Activated CD8-positive, alpha-beta memory T cell treated with anti-CD3 and anti-CD28 coated beads, Interleukin-2, amount 50 U/mL, for 24 hours (primary cell): ENCODE measurements around the gene FASTKD1.
"Not testable (repeated sequence)": the region's sequence is repeated elsewhere in the genome, so short reads cannot be mapped to it uniquely, and the experiment has no call there.

Experiments
- DNase-seq: peaks from one replicate; pipeline ENCODE4 v3.0.0-alpha.2; 2020; ENCODE audit errors: extremely low read depth

FASTKD1 gene, protein sequence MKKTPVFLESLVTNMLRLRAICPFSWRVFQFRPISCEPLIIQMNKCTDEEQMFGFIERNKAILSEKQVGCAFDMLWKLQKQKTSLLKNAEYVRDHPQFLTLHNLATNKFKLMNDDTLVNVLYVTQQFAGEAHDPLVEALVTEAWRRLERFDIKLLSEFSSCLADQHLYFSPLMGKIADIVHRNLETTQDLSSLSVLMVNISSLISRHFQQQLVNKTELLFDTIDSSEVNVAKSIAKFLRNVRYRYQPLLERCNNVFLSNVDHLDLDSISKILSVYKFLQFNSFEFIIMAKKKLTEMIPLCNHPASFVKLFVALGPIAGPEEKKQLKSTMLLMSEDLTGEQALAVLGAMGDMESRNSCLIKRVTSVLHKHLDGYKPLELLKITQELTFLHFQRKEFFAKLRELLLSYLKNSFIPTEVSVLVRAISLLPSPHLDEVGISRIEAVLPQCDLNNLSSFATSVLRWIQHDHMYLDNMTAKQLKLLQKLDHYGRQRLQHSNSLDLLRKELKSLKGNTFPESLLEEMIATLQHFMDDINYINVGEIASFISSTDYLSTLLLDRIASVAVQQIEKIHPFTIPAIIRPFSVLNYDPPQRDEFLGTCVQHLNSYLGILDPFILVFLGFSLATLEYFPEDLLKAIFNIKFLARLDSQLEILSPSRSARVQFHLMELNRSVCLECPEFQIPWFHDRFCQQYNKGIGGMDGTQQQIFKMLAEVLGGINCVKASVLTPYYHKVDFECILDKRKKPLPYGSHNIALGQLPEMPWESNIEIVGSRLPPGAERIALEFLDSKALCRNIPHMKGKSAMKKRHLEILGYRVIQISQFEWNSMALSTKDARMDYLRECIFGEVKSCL

DNA sequence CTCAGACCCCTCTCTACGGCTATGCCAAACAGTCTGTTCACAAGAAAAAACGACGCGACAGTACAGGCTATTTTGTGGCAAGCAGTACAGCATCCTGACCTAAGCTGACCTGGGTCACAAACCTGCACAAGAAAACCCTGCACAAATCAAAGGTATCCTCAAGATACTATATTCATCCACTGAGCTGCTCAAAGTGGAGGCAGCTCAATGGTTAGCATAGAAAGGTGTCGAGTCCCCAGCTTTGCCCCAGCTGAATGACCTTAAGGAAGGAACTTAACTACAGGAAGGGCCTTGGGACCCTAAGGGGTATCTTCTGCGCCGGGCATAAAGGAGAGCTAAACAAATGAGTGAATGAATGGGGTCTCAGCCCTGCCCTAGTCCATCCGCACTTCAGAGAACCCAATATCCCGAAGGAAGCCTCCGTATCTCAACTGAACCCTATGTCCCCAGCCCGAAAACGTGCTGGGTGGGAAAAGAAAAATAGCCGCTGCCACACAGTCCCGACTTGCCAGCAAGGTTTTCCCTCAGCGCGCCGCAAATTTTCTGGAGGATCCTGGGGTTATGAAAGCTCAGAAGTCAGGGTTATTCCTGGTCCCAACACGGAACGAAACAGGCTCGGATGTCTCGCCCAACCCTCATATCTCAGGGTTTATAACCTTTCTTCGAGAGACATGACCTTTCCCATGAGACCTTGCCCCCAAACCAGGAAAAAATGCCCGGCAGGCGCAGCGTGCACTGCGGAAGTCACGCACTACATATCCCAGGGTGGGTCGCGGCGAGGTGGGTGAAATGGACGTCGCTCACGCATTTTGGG, at the start of gene FASTKD1:
FASTKD1 (minus strand) TSS at position 706 of the 814 bp plus-strand sequence. CDS start 1,836 bp downstream, outside the sequence.
- DNase-seq = peak; percentile 74

DNA sequence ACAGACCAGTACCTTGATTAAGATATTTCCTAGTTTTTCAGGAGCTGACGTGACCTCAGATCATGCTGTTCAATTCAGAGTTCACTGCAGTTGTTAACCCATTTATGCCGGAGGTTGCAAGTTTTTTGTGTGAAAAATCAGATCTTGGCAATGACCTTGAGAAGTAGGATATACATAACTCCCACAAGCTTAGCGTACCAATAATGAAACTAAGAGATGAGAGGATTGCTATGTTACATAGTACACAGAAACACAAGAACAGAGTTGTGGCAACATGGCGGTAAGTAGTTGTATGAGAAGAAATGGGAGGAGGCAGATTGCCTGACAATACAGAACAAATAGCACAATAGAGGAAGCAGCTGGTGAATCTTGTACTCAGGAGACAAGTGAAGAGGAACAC, 49.6 kb upstream of the FASTKD1 start:
- no peak for DNase-seq

DNA sequence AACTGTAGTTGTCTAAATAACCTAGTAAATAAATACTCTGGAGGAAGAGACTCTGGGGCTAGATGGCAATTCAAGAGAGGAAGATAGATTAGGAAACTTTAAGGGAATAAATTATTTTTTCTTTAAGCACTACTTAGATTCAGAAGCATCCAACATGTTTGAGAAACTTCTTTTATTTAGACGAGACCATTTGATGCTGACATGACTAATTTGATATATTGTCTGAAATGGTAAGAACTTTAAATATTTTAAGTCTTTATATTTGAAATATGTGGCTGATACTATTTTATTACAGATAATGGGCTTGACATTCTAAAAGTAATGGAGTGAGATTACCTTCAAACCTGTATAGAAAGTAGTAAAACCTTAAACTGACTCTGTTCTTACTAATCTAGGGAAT, 46.8 kb upstream of the FASTKD1 start:
- DNase-seq = no peak

DNA sequence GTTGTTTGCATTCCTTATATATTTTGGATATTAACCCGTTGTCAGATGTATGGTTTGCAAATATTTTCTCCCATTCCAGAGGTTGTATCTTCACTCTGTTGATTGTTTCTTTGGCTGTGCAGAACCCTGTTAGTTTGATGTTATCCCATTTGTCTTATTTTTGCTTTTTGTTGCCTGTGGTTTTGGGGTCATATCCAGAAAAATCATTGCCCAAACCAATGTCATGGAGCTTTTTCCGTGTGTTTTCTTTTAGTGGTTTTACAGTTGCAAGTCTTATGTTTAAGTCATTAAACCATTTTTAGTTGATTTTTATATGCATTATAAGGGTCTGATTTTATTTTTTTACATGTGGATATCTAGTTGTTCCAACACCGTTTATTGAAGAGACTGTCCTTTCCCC, 46.3 kb upstream of the FASTKD1 start:
- no peak for DNase-seq

DNA sequence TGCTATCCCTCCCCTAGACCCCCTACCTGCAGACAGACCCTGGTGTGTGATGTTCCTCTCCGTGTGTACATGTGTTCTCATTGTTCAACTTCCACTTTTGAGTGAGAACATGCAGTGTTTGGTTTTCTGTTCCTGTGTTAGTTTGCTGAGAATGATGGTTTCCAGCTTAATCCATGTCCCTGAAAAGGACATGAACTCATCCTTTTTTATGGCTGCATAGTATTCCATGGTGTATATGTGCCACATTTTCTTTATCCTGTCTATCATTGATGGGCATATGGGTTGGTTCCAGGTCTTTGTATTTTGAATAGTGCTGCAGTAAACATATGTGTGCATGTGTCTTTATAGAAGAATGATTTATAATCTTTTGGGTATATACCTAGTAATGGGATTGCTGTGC, 42.3 kb upstream of the FASTKD1 start:
- DNase-seq = not testable (repeated sequence)

DNA sequence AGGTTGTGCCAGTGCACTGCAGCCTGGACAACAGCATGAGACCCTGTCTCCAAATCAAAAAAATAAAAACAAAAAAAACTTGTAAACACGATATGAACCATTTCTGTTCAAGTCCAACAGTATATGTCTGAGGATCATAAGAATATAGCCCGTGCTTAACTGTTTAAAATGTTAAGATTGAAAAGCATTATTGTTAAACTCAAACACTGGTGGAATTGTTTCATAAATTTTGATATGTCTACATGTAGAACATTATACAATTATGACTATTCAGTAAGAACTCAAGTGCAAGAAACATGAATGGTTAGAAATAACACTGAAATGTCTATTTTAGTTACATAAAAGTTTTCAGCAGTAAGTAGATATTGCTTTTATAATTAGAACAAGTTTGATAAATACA, 40.2 kb upstream of the FASTKD1 start:
- DNase-seq = no peak

DNA sequence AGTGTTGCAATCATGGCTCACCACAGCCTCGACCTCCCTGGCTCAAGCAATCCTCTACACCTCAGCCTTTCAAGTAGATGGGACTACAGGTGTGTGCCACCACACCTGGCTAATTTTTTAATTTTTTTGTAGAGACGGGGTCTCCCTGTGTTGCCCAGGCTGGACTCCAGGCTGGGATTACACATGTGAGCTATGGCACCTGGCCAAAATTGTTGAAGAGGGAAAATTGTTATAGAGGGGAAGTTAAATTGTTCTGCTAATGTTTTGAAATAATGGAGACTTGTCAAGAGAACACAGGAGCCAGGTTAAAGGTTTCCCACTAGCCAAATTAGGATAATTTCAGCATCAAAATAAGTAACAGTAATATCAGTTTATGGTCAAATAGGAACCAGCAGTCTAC, 35.6 kb upstream of the FASTKD1 start:
- no peak for DNase-seq

DNA sequence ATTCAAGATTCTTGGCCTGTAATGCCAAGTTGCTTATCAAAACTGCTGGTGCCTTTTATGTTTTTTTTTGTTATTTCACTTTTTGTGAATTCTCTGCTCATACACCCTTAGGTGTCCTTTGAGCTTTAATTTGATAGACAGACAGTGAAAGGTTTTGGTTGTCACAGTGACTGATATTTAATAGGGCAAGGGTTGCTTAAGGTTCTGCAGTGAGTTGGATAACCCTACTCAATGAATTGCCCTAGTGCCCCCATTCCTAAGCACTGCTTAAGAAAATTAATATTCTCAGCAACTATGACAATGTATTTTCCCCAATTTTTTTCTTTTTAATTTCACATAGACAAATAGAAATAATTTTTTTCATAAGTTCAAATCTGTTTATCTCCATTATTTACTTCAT, 25.9 kb upstream of the FASTKD1 start:
- no peak for DNase-seq

DNA sequence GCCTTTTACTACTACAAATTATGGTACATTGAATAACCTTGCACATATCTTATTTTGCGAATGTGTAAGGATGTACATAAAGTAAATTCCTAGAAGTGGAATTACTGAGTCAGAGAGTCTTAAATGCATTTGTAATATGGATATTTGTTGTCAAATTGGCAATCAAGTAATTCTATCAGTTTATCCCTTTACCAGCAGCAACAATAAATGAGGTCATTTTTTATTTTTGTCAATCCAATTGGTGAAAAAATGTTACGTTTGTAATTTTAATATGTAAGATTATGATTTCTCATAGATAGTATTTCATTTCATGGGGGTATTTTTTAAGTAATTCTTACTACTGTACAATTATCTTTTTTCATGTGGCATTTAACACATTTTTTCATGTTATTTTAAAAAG, 25.3 kb upstream of the FASTKD1 start:
- DNase-seq = no peak

DNA sequence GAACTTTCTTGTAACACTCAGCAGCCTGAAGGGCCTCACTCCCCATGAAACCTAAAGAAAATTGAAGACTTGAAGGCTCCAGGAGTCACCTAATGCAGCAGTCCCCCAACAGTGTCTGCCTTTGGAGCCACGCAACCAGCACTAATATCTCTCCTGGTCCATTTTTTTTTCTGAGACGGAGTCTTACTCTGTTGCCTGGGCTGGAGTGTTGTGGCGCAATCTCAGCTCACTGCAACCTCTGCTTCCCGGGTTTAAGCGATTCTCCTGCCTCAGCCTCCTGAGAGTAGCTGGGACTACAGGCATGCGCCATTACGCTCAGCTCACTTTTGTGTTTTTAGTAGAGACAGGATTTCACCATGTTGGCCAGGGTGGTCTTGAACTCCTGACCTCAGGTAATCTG, 22.9 kb upstream of the FASTKD1 start:
- DNase-seq = not testable (repeated sequence)

DNA sequence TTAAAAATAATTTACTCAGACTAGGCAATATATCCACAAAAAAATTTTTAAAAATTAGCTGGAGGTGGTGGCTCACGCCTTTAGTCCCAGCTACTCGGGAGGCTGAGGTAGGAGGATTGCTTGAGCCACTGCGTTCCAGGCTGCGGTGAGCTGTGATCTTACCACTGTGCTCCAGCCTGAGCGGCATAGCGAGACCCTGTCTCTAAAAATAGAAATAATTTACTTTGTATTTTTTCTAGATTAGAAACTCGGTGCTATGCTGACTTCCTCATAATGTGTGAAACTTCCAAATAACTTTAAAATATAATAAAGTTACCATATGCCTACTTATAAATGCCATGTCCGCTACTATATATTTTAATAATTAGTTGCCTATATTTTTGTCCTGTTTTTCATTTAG, 17.1 kb upstream of the FASTKD1 start:
- no peak for DNase-seq

DNA sequence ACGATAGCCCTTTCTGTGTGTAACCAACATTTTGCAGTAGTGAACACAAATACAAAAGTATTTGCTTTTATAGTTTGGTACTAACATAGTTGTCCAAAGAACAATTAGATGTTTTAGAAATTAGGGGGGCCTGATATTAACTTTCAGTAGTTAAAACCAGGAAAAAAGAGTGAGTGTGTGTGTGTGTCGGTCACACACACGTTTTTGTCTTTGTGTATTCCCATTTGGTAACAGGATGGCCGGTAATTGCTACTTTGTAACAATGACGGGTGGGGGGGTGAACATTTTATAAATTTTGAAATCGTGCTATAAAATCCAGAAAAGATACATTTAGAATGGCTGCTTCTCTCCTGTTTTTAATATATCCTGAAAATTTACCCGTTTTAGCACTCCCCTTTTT, 12.0 kb upstream of the FASTKD1 start:
- DNase-seq = no peak

DNA sequence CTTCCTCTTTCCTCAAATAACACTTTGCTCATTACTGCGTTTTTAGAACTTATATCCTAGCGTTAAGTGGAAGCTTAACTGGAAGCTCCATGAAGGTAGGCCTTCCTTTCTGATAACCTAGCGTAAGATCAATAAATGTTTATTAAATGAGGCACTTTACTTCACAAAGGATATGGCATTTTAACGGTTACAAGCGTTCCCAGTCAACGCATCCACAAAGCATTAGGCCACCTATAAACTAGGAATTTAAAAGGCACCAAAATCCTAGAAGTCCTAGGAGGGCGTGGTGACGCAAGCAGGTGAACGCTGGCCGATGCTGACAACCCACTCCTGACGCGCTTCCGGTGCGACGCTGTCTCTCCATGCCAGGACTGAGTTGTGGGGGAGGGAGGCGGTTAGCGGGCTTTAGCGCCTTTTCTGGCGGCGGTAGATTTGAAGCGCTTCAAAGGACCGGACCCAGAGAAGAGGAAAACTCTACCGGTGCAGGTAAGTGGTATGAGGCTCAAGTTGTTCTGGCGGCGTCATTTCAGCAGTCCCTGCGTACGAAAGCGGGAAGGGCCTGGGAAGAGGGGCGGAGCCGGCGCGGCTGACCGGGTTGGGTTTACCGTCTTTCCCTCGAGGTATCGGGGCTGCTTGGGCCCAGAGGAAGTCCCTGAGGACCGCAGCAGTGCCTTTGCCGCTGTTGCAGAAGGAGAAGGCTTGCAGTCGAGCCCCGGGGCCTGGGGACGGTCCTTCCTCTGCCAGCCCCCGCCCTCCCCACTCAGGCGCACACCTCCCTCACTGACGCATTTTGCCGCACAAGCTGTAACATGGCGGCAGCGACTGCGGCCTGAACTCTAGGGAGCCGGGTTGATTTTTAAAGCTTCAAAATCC, 10.6 kb upstream of the FASTKD1 start, which contains the start of gene PPIG:
PPIG (plus strand) TSS at position 347 of the 873 bp plus-strand sequence. CDS start 19,691 bp downstream, outside the sequence.
- DNase-seq = peak; percentile 65

DNA sequence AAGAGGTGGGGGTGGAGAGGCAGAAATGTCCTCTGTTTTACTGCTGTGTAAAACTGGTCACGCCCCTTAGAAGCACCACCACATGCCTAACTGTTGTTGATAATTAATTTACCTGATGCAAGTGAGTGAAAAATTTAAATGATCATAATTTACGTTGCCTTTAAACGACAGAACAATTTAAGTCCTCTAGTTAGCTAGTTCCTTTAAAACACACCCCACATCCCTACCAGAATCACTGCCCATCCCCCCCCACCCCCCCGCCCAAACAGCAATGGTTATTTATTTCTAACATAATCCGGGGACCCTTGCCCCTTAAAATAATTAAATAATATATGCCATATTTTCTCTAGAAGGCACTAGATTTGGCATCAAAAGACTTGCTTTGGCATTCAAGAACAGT, 9.9 kb upstream of the FASTKD1 start:
- DNase-seq = no peak

DNA sequence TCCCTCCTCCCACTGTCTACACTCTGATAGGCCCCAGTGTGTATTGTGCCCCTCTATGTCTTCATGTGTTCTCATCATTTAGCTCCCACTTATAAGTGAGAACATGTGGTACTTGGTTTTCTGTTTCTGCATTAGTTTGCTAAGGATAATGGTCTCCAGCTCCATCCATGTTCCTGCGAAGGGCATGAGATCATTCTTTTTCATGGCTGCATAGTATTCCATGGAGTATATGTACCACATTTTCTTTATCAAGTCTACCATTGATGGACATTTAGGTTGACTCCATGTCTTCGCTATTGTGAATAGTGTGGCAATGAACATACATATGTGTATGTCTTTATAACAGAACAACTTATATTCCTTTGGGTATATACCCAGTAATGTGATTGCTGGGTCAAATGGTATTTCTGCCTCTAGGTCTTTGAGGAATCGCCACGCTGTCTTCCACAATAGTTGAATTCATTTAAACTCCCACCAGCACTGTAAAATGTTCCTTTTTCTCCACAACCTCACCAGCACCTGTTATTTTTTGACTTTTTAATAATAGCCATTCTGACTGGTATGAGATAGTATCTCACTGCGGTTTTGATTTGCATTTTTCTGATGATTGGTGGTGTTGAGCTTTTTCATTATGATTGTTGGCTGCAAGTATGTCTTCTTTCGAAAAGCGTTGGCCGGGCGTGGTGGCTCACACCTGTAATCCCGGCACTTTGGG, 9.0 kb upstream of the FASTKD1 start:
- DNase-seq = not testable (repeated sequence)

DNA sequence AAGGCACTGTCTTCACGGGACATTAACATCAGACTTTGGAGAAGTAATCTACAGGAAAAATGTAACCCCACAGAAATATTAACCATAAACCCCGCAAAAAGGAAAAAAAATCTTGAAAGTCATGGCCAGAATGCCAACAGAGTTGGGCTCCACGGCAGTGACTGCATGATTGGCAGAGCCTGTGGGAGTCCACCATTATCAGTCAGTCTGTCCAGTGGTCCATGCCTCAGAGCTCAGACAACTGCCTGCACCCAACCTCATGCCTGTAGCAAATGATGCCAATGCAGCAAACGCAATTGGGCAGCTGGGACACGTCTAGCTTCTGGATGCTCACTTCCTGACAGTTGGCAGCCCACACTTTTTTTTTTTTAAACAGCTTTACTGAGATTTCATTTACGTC, 5.4 kb upstream of the FASTKD1 start:
- DNase-seq = no peak

DNA sequence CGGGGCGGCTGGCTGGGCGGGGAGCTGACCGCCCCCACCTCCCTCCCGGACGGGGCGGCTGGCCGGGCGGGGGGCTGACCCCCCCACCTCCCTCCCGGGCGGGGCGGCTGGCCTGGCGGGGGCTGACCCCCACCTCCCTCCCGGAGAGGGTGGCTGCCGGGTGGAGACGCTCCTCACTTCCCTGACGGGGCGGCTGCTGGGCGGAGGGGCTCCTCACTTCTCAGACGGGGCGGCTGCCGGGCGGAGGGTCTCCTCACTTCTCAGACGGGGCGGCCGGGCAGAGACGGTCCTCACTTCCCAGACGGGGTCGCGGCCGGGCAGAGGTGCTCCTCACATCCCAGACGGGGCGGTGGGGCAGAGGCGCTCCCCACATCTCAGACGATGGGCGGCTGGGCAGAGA, 1.6 kb upstream of the FASTKD1 start:
- not testable (repeated sequence) for DNase-seq

DNA sequence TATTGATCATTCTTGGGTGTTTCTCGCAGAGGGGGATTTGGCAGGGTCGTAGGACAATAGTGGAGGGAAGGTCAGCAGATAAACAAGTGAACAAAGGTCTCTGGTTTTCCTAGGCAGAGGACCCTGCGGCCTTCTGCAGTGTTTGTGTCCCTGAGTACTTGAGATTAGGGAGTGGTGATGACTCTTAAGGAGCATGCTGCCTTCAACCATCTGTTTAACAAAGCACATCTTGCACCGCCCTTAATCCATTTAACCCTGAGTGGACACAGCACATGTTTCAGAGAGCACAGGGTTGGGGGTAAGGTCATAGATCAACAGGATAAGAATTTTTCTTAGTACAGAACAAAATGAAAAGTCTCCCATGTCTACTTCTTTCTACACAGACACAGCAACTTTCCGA, 874 bp upstream of the FASTKD1 start:
- not testable (repeated sequence) for DNase-seq

DNA sequence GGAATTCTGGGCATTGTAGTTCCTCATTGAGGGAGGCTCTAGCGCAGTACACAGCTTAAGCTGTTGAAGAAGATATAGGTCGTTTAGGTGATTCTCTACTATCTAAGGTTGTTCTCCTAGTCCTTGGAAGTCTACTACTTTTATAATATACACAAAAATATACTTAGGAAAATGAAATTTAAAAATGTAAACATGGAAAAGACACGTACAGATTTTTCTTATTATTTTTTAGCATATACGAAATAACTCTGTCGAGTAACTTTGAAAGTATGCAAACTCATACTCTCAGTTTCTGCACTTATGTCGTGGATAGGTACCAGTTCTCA, 272 bp upstream of the FASTKD1 start:
- no peak for DNase-seq

DNA sequence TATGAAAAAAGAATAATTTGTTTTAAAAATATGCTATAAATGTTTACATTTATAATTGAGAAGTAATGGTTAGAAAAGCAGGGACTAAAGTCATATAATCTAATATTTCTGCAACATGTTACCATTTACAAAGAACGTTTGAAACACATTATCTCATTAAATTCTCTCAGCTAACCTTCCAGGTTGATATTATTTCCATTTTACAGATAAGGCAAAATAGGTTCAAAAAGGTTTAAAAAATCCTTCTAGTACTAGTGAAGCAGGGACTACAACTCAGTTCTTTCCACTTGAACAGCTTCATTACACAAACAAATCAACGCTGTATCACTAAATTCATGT, 875 bp downstream of the FASTKD1 start:
- DNase-seq = no peak

DNA sequence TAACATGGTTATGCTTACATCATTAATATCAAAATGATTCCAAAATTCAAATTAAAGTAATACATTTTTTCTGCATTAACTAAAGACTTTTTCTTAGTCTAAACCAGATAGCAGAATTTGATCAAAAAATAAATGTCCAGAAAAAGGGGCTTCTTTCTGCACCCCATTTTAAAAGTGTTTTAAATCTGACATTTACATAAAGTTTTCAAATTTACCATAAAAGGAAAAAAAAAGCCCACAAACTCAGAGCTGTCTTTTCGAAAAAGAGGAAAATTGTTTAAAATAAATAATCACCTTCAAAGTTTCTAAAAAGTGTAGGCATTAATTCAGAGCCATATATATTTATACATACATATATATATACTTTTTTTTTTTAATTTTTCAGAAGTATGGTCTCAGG, 1.5 kb downstream of the FASTKD1 start:
- no peak for DNase-seq
